ENCODE results near the gene IGF1R. TPM values are rescaled to one million over a fixed set of nuclear protein-coding genes. Genes with fewer than 3 reads are reported as not detected.

IGF1R gene
- total and polyA plus RNA-seq, 2 of the 13 experiments (the other 11 are each of a cell fraction or from before 2014, with no cell fraction given), result 15.9 to 18.4 TPM

DNA sequence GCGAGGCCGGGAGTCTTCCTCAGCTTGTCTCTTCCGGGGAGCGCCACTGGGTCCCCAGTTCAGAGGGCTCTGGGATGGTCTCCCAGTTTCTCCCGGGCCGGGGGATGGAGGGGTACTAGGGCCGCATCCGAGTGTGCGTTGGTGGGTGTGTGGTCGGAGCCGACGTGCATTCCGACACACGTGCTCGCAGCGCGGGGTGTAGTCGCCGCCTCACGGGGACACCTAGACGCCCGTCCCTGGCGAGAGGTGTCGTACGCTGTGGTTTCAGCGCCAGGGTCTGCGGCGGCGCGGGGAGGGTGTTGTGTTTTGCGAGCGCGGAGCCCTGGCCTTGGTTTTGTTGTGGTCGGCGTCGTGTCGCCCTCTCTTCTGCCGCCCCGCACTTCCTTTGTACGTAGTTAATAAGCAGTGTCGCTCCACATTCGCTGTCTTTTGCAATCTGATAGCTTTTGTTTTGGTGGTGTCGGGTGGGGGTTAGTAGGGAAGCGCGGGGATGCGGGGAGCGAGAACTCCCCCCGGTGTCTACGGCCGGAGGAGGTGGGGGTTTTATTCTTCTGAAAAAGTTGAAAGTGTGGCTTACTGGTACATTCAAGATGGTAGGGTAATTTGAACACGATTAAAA lies 2.2 kb downstream of the IGF1R start (continued):
- TF ChIP-seq, protein P1, sequence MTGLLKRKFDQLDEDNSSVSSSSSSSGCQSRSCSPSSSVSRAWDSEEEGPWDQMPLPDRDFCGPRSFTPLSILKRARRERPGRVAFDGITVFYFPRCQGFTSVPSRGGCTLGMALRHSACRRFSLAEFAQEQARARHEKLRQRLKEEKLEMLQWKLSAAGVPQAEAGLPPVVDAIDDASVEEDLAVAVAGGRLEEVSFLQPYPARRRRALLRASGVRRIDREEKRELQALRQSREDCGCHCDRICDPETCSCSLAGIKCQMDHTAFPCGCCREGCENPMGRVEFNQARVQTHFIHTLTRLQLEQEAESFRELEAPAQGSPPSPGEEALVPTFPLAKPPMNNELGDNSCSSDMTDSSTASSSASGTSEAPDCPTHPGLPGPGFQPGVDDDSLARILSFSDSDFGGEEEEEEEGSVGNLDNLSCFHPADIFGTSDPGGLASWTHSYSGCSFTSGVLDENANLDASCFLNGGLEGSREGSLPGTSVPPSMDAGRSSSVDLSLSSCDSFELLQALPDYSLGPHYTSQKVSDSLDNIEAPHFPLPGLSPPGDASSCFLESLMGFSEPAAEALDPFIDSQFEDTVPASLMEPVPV (CRISPR knock-in tag; IDR thresholded peaks at IDR 0.05), result no peak
- TF ChIP-seq SIX1 (CRISPR knock-in tag; IDR thresholded peaks at IDR 0.05; ENCODE audit: borderline replicate concordance), result no peak
- peak; percentile 70; the same call in 1 of the 2 replicates for TF ChIP-seq KDM5B (CRISPR knock-in tag; IDR thresholded peaks at IDR 0.05; ENCODE audit: borderline replicate concordance)
- TF ChIP-seq ZFP90 (CRISPR knock-in tag; IDR thresholded peaks at IDR 0.05; ENCODE audit: borderline replicate concordance), result no peak; the same call in 1 of the 2 replicates
- no peak for TF ChIP-seq KDM3A (CRISPR knock-in tag; IDR thresholded peaks at IDR 0.05; ENCODE audit: low read depth)
- peak; percentile 81 for TF ChIP-seq CBFB (CRISPR knock-in tag; IDR thresholded peaks at IDR 0.05)
- TF ChIP-seq POGZ (CRISPR knock-in tag; IDR thresholded peaks at IDR 0.05), result 0 out of 2 replicates have a peak, but pooled peaks have one; percentile 25
- no peak for TF ChIP-seq RFX1 (IDR thresholded peaks at IDR 0.05)
- TF ChIP-seq ZC3H13 (CRISPR knock-in tag; IDR thresholded peaks at IDR 0.05), result no peak; the same call in 1 of the 2 replicates
- TF ChIP-seq ZNF350 (CRISPR knock-in tag; IDR thresholded peaks at IDR 0.05; ENCODE audit: borderline replicate concordance, low read depth), result no peak; the same call in 1 of the 2 replicates
- TF ChIP-seq ZMYM4 (CRISPR knock-in tag; IDR thresholded peaks at IDR 0.05), result no peak
- TF ChIP-seq ZNF232 (CRISPR knock-in tag; IDR thresholded peaks at IDR 0.05; ENCODE audit: borderline replicate concordance), result no peak
- TF ChIP-seq LCORL (IDR thresholded peaks at IDR 0.05), result no peak
- TF ChIP-seq LCORL (CRISPR knock-in tag; IDR thresholded peaks at IDR 0.05), result no peak
- TF ChIP-seq NAIF1 (CRISPR knock-in tag; IDR thresholded peaks at IDR 0.05; ENCODE audit: borderline replicate concordance), result 0 out of 2 replicates have a peak, but pooled peaks have one; percentile 3
- no peak for TF ChIP-seq TOE1 (CRISPR knock-in tag; IDR thresholded peaks at IDR 0.05)
- TF ChIP-seq ZNF414 (CRISPR knock-in tag; IDR thresholded peaks at IDR 0.05), result no peak
- TF ChIP-seq, protein P2, sequence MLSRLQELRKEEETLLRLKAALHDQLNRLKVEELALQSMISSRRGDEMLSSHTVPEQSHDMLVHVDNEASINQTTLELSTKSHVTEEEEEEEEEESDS (CRISPR knock-in tag; IDR thresholded peaks at IDR 0.05; ENCODE audit: borderline replicate concordance), result no peak
- no peak for TF ChIP-seq ZNF496 (CRISPR knock-in tag; IDR thresholded peaks at IDR 0.05; ENCODE audit: insufficient replicate concordance)
- TF ChIP-seq NONO (IDR thresholded peaks at IDR 0.05), result no peak
- TF ChIP-seq NONO (CRISPR knock-in tag; conservative IDR thresholded peaks at IDR 0.05), result no peak
- TF ChIP-seq, protein P3, sequence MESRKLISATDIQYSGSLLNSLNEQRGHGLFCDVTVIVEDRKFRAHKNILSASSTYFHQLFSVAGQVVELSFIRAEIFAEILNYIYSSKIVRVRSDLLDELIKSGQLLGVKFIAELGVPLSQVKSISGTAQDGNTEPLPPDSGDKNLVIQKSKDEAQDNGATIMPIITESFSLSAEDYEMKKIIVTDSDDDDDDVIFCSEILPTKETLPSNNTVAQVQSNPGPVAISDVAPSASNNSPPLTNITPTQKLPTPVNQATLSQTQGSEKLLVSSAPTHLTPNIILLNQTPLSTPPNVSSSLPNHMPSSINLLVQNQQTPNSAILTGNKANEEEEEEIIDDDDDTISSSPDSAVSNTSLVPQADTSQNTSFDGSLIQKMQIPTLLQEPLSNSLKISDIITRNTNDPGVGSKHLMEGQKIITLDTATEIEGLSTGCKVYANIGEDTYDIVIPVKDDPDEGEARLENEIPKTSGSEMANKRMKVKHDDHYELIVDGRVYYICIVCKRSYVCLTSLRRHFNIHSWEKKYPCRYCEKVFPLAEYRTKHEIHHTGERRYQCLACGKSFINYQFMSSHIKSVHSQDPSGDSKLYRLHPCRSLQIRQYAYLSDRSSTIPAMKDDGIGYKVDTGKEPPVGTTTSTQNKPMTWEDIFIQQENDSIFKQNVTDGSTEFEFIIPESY (CRISPR knock-in tag; IDR thresholded peaks at IDR 0.05), result no peak
- no peak for TF ChIP-seq ZNF468 (CRISPR knock-in tag; IDR thresholded peaks at IDR 0.05)
- TF ChIP-seq BCL3 (CRISPR knock-in tag; IDR thresholded peaks at IDR 0.05), result no peak
- TF ChIP-seq ZNF616 (CRISPR knock-in tag; IDR thresholded peaks at IDR 0.05; ENCODE audit: low read depth), result no peak
